HT1080 (cell line): ENCODE results near the gene CDH11. TPM values are rescaled to one million over a fixed set of nuclear protein-coding genes. Genes with fewer than 3 reads are reported as not detected.

Source experiments
- DNase-seq: peaks from one replicate; pipeline ENCODE4 v3.0.0-alpha.2; 2015; ENCODE audit warnings: low read depth
- total RNA-seq: library from RNA; depleted of rRNA; stranded (reverse); fragments of >200 nt; shearing (Covaris generic); gene quantifications from 2 replicates; pipeline ENCODE4 v1.2.3, GENCODE V29; 2014

Gene CDH11
- total RNA-seq, 1 experiment from 2014 or later, result 4.2 TPM

DNA sequence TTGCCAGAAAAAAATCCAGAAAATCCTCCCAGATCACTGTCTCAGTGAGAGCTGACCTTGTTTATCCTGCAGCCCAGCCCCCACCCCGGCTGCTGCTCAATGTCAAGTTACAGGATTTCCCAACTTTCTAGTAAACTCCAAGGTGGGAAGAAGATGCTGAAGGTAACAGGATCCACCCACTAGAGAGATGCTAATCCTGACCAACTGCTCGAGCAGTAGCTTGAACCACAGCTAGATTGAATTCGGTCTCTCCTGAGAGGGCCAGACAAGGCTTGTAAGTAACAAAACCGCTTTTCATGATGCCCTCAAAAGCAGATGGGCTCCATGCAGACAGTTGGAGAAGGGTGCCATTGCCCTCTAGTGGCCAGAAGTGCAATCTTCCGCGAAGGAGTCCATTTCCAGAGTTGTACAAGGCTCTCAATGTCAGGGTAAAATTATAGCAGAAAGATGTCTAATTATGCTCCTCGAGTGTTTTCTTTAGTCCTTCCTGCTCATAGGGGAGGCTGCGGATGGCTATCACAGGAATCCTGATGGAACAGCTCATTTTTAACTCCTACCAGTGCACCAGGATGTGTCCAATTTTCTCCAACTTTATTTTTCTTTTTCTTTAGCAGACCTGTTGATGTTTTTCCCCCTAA is 3.9 kb downstream of the CDH11 start:
- peak; percentile 49 for DNase-seq

DNA sequence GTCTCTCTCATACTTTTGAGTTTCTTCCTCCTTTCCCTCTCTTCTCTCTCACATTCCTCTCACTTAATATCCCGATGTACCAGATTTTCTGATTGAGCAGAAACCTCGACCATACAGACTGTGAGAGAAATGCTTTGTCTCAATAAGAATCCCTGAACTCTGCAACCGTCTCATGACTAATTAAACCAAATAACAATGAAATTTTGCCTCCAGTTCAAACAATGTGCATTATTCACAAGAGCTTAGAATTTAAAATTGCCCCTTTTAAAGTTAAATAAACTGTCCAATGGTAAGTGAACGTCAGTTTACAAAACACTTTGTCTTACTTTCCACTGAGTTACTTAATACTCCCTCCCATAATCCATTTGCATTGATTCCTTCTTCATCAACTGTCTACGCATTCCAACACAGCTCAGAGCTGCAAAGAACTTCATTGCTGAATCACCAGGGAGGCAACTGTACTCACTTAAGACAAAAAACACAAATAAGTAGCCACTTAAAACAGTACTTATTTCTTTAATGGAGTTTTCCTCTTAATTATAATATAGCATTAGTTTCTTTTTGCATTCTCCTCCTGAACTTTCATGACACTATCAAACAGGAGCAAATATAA is 4.9 kb downstream of the CDH11 start:
- no peak for DNase-seq

DNA sequence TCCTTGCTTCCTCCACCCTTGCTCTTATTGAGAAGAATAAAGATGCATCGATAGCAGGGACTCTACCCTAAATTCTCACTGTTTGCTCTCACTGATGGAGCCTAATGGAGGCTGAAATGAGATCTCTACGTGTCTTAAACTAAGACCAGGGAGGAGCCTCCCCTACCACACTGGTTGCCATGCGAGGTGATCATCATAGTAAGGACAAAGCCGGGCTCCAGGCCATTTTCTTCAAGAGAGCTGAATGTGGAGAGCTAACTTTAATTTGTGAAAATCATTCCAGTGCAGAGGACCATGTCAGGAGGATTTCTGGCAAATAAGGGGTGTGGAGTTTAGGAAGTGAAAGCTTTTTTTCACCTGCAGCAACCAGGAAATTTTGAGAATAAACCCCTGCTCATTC is 5.6 kb downstream of the CDH11 start:
- no peak for DNase-seq

GRCh38 chr16:65114527-65114926 is 7.3 kb downstream of the CDH11 start:
- DNase-seq, result no peak

DNA sequence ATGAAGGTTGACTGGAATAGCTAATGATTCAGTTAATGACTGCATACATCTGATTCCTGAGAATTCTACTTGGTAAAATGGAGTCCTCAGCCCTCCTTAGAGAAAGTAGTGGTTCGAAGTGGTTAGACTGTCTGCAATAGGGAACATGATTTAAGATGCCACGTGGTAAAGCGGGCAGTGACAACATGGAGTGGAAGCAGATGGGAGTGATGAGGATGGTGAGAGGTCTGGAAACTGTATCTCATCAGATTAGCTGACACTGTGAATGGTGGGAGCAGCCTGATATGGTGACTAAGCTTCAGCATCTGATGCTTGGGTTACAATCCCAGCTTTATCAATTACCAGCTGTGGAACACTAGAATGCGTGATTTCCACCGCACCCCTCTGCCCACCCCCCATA is 8.4 kb downstream of the CDH11 start:
- no peak for DNase-seq

DNA sequence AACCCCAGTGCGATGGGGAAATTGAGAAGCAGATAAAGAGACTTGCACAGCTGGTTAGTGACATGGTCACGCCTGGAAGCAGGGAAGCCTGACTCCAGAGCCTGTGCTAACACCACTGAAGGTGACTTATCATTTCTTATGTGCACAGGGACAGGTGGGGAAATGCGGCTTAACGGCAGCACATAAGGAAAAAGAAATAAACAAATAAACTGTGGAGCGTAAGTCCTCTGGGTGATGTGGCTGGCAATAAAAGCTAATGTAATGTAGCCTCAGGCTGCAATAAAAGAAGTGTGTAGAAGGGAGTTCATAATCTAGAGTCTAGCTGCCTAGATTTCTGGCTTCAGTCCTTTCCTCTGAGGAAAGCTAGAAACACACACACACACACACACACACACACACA is 10.6 kb downstream of the CDH11 start:
- no peak for DNase-seq

GRCh38 chr16:65106757-65107156 is 15.1 kb downstream of the CDH11 start:
- DNase-seq, result no peak

DNA sequence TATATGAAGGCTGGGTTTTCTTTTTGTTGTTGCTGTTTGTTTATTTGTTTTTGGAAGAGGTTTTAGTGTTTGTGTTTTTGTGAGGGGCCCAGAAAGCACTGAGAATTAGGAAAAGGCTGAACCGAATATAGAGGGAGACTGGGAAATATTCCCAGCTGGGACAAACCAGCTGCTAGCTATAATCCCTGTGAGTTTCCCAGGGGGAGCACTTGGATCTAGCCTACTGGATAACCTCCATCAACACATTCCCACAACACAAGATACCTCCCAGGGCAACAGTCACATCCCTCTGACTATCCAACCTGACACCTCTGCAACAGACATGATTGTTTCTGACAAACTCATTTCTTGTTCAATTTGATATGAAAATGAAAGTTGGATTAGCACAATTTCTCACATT is 16.7 kb downstream of the CDH11 start:
- no peak for DNase-seq

- DNase-seq, result no peak
These were observed 17.4 kb downstream of the CDH11 start for GRCh38 chr16:65104471-65104870.

GRCh38 chr16:65102326-65102725 is 19.5 kb downstream of the CDH11 start:
- DNase-seq, result no peak

DNA sequence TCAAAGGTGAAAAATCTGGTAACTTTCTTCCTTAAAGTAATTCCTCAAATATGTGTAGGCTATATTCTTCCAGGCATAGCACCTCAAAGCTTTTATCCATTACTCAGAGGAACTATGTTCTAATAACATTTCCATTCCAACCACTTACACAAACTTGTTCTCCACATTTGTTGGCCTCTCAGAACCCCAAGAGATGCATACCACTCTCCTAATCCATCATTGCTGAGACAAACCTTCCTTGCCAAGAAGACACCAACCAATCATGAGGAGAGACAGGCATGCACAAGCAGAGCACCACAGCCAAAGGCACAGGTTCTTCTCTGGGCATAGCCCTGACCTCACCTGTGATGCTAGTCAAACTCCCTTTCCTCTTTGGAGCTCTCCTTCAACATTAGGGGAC is 20.9 kb downstream of the CDH11 start:
- DNase-seq, result no peak

- DNase-seq, result no peak
These were observed 22.3 kb downstream of the CDH11 start for GRCh38 chr16:65099607-65100006.

- DNase-seq, result no peak
These were observed 22.9 kb downstream of the CDH11 start for GRCh38 chr16:65098916-65099315.

- no peak for DNase-seq
These were observed 24.6 kb downstream of the CDH11 start for GRCh38 chr16:65097296-65097695.

GRCh38 chr16:65095906-65096305 is 26.0 kb downstream of the CDH11 start:
- DNase-seq, result no peak

DNA sequence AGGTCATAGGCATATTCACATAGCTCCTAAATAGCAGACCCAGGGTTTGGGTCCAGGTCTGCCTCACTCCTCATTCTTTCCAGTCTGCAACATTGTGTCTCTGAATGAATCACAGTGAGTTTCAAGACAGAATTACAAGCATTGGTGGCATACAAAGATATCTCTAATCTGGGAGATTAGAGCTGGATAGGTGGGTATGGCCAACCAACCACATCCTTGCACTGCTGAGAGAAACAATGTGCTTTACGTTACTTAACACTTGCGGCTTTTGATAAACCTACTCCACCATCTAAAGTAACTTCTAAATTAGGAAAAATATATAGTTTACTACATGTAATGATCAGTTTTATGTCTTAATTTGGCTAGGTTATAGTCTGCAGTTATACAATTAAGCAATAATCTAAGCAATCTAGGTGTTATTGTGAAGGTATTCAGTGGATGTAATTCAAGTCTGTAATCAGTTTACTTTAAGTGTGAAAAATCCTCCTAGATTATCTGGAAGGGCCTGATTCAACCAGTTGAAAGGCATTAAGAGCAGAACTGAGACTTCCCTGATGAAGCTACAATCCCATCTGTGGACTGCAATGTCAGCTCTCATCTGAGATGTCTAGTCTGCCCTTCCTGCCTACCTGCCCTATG is 26.7 kb downstream of the CDH11 start:
- DNase-seq, result no peak

DNA sequence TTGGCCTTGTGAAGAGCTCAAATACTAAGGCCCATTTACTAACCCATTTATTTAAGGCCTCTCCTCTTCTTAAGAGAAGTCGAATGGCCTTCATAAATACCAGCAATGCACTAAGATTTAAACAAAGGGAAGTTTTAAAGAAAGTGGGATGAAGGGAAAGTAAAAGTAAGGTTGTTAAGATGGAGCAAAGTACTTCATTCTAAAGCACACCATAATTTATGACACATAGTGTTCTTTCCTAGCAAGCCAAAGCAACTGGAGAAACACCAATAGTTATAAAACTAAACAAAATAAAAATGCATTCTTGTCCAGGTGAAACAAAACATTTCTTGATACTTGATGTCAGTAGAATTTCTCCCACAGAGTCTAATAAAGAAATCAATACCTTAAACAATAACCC is 27.9 kb downstream of the CDH11 start:
- DNase-seq, result no peak

DNA sequence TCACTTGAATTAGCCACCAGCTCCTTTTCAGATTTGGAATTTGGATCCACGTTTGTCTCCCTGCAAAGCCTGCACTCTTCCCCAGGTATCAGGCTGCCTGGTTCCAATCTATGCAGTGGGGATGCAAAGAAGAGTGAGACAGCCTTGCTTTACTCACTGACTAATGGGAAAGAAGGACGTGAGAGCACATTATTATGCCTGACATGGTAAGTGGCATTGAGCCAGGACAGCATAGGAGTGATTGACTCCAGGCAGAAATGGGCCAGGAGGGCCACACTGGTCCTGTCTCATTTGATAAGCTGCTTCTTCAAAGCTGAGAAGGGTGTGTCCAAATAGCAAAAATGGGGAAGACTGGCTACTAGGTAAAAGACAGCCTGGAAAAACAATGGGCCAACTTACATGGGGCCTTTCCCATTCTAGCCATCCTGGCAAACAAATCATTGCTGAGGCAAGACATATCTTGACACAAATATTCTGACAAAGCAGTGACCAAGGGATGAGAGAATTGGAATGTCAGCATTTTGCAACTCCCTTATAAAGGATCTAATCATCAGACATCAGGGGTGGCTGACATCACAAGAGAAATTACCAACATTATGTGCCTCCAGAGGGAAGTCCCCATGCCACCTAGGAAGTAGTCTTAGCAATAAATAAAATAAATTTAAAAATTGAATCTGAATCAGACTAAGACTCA is 38.6 kb downstream of the CDH11 start:
- no peak for DNase-seq

DNA sequence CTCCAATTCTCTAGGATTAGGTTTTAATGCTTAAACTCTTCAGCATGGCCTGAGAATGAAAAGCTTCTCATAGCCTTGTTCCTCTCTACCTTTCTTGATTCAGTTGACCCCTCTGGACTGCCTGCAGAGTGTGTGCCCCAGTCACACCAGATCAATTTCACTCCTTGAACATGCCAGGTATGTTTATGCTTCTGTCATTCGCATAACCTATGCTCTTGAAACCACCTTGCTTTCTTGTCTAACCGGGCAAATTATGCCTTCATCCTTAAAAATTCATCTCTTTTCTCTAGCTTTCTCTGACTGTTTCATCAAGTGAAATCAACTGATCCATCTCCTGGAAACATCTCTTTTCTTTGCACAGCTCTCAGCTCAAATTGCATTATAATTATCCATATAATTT is 42.3 kb downstream of the CDH11 start:
- DNase-seq, result no peak

DNA sequence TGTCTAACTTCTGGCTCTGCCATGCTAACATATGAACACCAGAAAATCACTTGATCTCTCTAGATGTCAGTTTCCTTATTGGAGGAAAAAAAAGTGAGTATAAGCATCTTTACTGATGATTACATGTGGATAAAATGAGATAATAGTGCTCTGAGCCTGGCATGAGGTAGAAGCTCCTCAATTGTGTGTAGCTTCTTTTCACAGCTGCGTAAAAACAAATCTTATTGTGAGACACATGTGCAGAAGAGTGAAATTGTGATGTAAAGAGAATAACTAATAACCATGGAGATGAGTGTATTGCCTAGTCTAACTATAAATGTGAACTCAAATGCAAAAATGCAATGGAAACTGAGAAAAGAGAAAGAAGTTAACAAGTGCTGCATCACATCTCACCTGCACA is 44.7 kb downstream of the CDH11 start:
- no peak for DNase-seq

DNA sequence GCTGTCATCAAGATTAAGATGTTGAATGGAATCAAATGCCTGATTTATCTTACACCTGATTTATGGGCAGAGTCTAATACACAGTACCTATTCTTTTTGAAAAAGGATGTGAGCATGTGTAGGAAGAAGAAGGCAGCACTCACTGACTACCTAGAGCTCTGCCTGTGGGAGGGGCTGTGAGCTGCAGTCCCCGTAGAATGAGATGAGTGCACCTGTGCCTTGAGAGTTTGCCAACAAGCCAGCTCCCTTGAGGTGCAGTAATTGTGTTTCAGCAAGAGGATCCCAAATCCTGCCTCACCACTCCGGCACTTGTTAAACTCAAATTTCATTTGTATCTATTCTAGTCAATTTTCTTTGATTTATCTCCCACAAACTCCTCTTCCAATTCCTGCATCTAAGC is 46.0 kb downstream of the CDH11 start:
- no peak for DNase-seq
